GM21526 (cell line): ENCODE results near the gene BNC2.

Experiments
- ATAC-seq: cut with Tn5 transposase; IDR thresholded peaks from one replicate; pipeline ENCODE4 v1.9.1; 2021; ENCODE audit warnings: moderate library complexity; ENCODE audit not compliant: unreplicated experiment, low FRiP score

The BNC2 gene

GRCh38 chr9:16718952-16719351 lies 151.5 kb downstream of the BNC2 start:
- no peak for ATAC-seq

GRCh38 chr9:16718296-16718695 lies 152.2 kb downstream of the BNC2 start:
- no peak for ATAC-seq

GRCh38 chr9:16716601-16717000 lies 153.9 kb downstream of the BNC2 start:
- ATAC-seq, result no peak

GRCh38 chr9:16715404-16715803 lies 155.1 kb downstream of the BNC2 start:
- ATAC-seq, result no peak

GRCh38 chr9:16712787-16713186 lies 157.7 kb downstream of the BNC2 start:
- ATAC-seq, result no peak

GRCh38 chr9:16710888-16711287 lies 159.6 kb downstream of the BNC2 start:
- no peak for ATAC-seq

GRCh38 chr9:16709924-16710323 lies 160.5 kb downstream of the BNC2 start:
- ATAC-seq, result no peak

- no peak for ATAC-seq
These were observed 161.6 kb downstream of the BNC2 start for GRCh38 chr9:16708656-16709435.

- no peak for ATAC-seq
These were observed 165.3 kb downstream of the BNC2 start for GRCh38 chr9:16705111-16705604.

GRCh38 chr9:16704116-16705110 lies 166.1 kb downstream of the BNC2 start:
- ATAC-seq, result no peak

- no peak for ATAC-seq
These were observed 169.1 kb downstream of the BNC2 start for GRCh38 chr9:16701347-16701746.

- no peak for ATAC-seq
These were observed 176.9 kb downstream of the BNC2 start for GRCh38 chr9:16693616-16694015.

GRCh38 chr9:16690628-16691027 lies 179.8 kb downstream of the BNC2 start:
- ATAC-seq, result no peak

GRCh38 chr9:16690205-16690604 lies 180.3 kb downstream of the BNC2 start:
- ATAC-seq, result no peak

- no peak for ATAC-seq
These were observed 181.0 kb downstream of the BNC2 start for GRCh38 chr9:16689351-16689938.

GRCh38 chr9:16688814-16689213 lies 181.7 kb downstream of the BNC2 start:
- ATAC-seq, result no peak

GRCh38 chr9:16687678-16688369 lies 182.6 kb downstream of the BNC2 start:
- ATAC-seq, result no peak

- ATAC-seq, result no peak
These were observed 187.1 kb downstream of the BNC2 start for GRCh38 chr9:16683326-16683725.

GRCh38 chr9:16682273-16682672 lies 188.2 kb downstream of the BNC2 start:
- no peak for ATAC-seq

- no peak for ATAC-seq
These were observed 188.8 kb downstream of the BNC2 start for GRCh38 chr9:16681652-16681987.
